ENCODE results near the gene ST6GALNAC5.
A peak's percentile ranks its signal among the peaks of the same experiment; 100 is the strongest.

Gene ST6GALNAC5

GRCh38 chr1:76854255-76854654, 13.0 kb upstream of the ST6GALNAC5 start:
- no peaks in the 10 kb centered on the region for H3K4me1 Mint-ChIP-seq (ENCODE audit: low read depth)
- H3K9me3 Mint-ChIP-seq, result no peaks in the 10 kb centered on the region
- H3K27me3 Mint-ChIP-seq (ENCODE audit: low read depth), result no peaks in the 10 kb centered on the region
- no peaks in the 10 kb centered on the region for H3K36me3 Mint-ChIP-seq (ENCODE audit: low read depth)
- no peak overlapping the region for H3K27ac Mint-ChIP-seq
- no peak for DNase-seq (ENCODE audit: low spot score)
- no peak overlapping the region for H3K4me3 Mint-ChIP-seq

DNA sequence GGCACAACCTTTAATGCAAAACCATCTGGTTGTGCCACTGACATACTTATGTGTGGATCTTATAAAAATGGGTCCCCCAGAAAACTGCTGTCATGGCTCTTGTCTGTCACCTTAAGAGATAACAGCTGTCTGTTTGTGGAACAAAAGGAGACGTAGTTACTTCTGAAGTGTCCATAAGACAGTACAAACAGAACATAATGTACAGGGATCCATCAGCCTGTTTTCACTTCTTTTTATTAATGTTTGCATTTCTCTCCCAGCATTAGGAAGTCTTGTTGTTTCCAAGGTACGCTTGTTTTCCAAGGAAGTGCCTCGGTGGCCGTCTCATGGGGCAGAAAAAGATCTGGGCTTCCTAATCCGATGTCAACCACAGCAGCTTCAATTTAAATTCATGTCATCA, 11.2 kb upstream of the ST6GALNAC5 start:
- no peaks in the 10 kb centered on the region for H3K36me3 Mint-ChIP-seq (ENCODE audit: low read depth)
- no peaks in the 10 kb centered on the region for H3K4me1 Mint-ChIP-seq (ENCODE audit: low read depth)
- H3K4me3 Mint-ChIP-seq, result no peak overlapping the region

GRCh38 chr1:76857138-76857537, 10.1 kb upstream of the ST6GALNAC5 start:
- DNase-seq (ENCODE audit: low spot score), result no peak
- Mint-ChIP-seq H3K4me3 (no peak overlapping the region), H3K27me3 (ENCODE audit: low read depth) (no peaks in the 10 kb centered on the region), H3K9me3 (no peaks in the 10 kb centered on the region), H3K36me3 (ENCODE audit: low read depth) (no peaks in the 10 kb centered on the region), H3K4me1 (ENCODE audit: low read depth) (no peaks in the 10 kb centered on the region), H3K27ac (no peak overlapping the region)

More for the DNA sequence above, 11.2 kb upstream of the ST6GALNAC5 start:
- Mint-ChIP-seq H3K27ac (no peak overlapping the region), H3K27me3 (ENCODE audit: low read depth) (no peaks in the 10 kb centered on the region), H3K9me3 (no peaks in the 10 kb centered on the region)
- DNase-seq (ENCODE audit: low spot score), result no peak

GRCh38 chr1:76857973-76858372, 9.3 kb upstream of the ST6GALNAC5 start:
- Mint-ChIP-seq H3K9me3 (no peaks in the 10 kb centered on the region), H3K27me3 (ENCODE audit: low read depth) (no peaks in the 10 kb centered on the region), H3K36me3 (ENCODE audit: low read depth) (no peaks in the 10 kb centered on the region), H3K4me1 (ENCODE audit: low read depth) (no peaks in the 10 kb centered on the region), H3K4me3 (no peak overlapping the region), H3K27ac (no peak overlapping the region)
- no peak for DNase-seq (ENCODE audit: low spot score)

GRCh38 chr1:76861149-76861548, 6.1 kb upstream of the ST6GALNAC5 start:
- Mint-ChIP-seq H3K4me3 (no peak overlapping the region), H3K4me1 (ENCODE audit: low read depth) (no peaks in the 10 kb centered on the region), H3K9me3 (no peaks in the 10 kb centered on the region), H3K36me3 (ENCODE audit: low read depth) (no peaks in the 10 kb centered on the region), H3K27ac (no peak overlapping the region), H3K27me3 (ENCODE audit: low read depth) (peaks cover 21% of the 10 kb centered on the region)
- no peak for DNase-seq (ENCODE audit: low spot score)

- H3K9me3 Mint-ChIP-seq, result no peaks in the 10 kb centered on the region
- H3K27me3 Mint-ChIP-seq (ENCODE audit: low read depth), result peaks cover 31% of the 10 kb centered on the region
- no peaks in the 10 kb centered on the region for H3K4me1 Mint-ChIP-seq (ENCODE audit: low read depth)
- no peak overlapping the region for H3K4me3 Mint-ChIP-seq
- no peak overlapping the region for H3K27ac Mint-ChIP-seq
- DNase-seq (ENCODE audit: low spot score), result no peak
- H3K36me3 Mint-ChIP-seq (ENCODE audit: low read depth), result no peaks in the 10 kb centered on the region
Measured at GRCh38 chr1:76862447-76862846, 4.8 kb upstream of the ST6GALNAC5 start.

DNA sequence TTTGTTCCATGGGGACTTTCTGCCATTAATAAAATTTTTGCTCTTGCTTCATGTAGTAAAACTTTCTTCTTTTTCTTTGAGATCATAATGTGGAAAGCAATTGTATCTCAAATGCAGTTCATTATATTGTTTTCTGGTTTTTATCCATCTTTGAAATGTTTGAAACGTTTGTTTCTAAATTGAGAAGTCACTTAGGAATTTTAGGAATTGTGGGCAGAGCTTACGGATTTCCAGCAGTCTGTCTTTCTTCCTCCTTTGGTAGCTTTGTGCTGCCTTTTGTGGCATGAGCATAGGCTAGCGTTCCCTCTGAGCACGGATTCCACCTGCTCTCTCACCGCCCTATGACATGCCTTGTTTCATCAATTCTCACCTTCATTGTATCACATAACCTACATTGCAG, 2.9 kb upstream of the ST6GALNAC5 start:
- no peak for DNase-seq (ENCODE audit: low spot score)
- Mint-ChIP-seq H3K27ac (no peak overlapping the region), H3K4me1 (ENCODE audit: low read depth) (peaks cover 1% of the 10 kb centered on the region), H3K36me3 (ENCODE audit: low read depth) (no peaks in the 10 kb centered on the region), H3K4me3 (no peak overlapping the region), H3K9me3 (no peaks in the 10 kb centered on the region), H3K27me3 (ENCODE audit: low read depth) (peaks cover 48% of the 10 kb centered on the region)

DNA sequence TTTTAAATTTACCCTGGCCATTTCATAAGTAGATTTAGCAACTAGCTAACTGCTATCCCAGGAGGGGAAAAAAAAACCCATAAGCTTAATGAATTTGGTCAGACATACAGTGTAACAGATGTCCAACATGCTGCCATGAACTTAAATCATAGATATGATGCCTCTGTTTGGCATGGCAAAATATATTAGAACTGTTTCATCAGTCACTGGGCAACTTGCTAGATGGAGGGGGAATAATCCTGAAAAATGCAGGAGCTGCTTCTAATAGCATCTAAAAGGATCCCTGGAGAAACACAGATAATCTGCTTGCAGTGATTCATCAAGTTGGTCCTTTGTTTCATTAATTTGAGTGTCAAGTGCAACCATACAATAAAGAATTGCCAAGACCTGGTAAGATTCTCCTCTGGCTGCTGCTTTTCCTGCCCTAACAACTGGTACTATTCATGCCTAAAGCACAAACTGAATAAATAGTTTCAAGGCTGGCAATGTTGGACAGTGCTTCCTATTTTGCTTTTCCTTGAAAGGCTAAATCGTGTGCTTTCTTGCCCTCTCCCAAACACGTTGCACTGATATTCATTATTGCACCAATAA, 1.5 kb upstream of the ST6GALNAC5 start:
- Mint-ChIP-seq H3K4me1 (ENCODE audit: low read depth) (peaks cover 1% of the 10 kb centered on the region), H3K36me3 (ENCODE audit: low read depth) (no peaks in the 10 kb centered on the region), H3K27ac (no peak overlapping the region), H3K9me3 (no peaks in the 10 kb centered on the region), H3K27me3 (ENCODE audit: low read depth) (peaks cover 62% of the 10 kb centered on the region), H3K4me3 (no peak overlapping the region)
- no peak for DNase-seq (ENCODE audit: low spot score)

DNA sequence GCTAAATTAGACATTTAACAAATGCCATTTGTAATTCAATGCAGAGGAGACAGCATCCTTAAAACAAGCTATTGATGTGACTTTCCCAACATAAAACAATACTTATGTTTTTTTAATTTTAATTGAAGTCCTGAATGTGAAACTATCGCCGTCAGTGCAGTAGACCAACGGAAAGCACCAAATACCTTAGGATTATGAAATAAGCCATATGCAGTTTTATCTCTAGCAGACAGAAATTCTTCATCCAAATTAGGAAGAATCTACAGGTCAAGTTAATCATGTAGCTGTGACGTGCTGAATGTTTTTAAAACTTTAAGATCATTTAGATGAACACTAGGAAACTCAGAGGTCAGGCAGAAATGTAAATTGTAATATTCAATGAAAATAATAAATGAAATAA, 714 bp upstream of the ST6GALNAC5 start:
- no peak overlapping the region for H3K27ac Mint-ChIP-seq
- no peaks in the 10 kb centered on the region for H3K9me3 Mint-ChIP-seq
- no peak overlapping the region for H3K4me3 Mint-ChIP-seq
- no peaks in the 10 kb centered on the region for H3K36me3 Mint-ChIP-seq (ENCODE audit: low read depth)
- H3K27me3 Mint-ChIP-seq (ENCODE audit: low read depth), result peaks cover 68% of the 10 kb centered on the region
- H3K4me1 Mint-ChIP-seq (ENCODE audit: low read depth), result peaks cover 1% of the 10 kb centered on the region
- no peak for DNase-seq (ENCODE audit: low spot score)

- peaks cover 1% of the 10 kb centered on the region for H3K4me1 Mint-ChIP-seq (ENCODE audit: low read depth)
- H3K27me3 Mint-ChIP-seq (ENCODE audit: low read depth), result peaks cover 72% of the 10 kb centered on the region
- H3K36me3 Mint-ChIP-seq (ENCODE audit: low read depth), result no peaks in the 10 kb centered on the region
- no peaks in the 10 kb centered on the region for H3K9me3 Mint-ChIP-seq
- peak overlapping the region; percentile 51 for H3K4me3 Mint-ChIP-seq
- H3K27ac Mint-ChIP-seq, result no peak overlapping the region
- no peak for DNase-seq (ENCODE audit: low spot score)
Measured at GRCh38 chr1:76868154-76868882, 1.0 kb downstream of the ST6GALNAC5 start.

GRCh38 chr1:76868916-76869315, 1.6 kb downstream of the ST6GALNAC5 start:
- Mint-ChIP-seq H3K4me3 (no peak overlapping the region), H3K27ac (no peak overlapping the region), H3K4me1 (ENCODE audit: low read depth) (peaks cover 1% of the 10 kb centered on the region), H3K27me3 (ENCODE audit: low read depth) (peaks cover 74% of the 10 kb centered on the region), H3K9me3 (no peaks in the 10 kb centered on the region), H3K36me3 (ENCODE audit: low read depth) (no peaks in the 10 kb centered on the region)
- no peak for DNase-seq (ENCODE audit: low spot score)

DNA sequence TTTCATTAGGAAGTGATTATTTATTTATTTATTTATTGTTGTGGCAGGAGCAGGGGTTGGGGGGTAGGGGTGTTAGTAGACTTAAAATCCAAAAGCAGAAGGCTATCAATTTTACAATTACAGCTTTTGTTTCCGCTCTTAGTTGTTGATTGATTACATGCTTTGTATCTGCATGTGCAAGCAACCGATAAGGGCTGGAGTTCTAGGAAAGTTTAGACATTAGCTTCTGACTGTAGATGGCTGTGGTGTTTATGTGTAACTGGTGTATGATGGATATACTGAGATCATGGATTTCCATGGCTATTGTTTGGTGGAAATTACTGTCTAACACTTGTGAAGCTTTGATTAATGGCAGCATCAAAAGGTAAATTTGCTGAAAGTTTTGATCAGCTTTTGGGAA, 2.8 kb downstream of the ST6GALNAC5 start:
- Mint-ChIP-seq H3K9me3 (no peaks in the 10 kb centered on the region), H3K4me1 (ENCODE audit: low read depth) (peaks cover 1% of the 10 kb centered on the region), H3K27ac (no peak overlapping the region), H3K4me3 (no peak overlapping the region), H3K27me3 (ENCODE audit: low read depth) (peaks cover 68% of the 10 kb centered on the region), H3K36me3 (ENCODE audit: low read depth) (no peaks in the 10 kb centered on the region)
- no peak for DNase-seq (ENCODE audit: low spot score)

DNA sequence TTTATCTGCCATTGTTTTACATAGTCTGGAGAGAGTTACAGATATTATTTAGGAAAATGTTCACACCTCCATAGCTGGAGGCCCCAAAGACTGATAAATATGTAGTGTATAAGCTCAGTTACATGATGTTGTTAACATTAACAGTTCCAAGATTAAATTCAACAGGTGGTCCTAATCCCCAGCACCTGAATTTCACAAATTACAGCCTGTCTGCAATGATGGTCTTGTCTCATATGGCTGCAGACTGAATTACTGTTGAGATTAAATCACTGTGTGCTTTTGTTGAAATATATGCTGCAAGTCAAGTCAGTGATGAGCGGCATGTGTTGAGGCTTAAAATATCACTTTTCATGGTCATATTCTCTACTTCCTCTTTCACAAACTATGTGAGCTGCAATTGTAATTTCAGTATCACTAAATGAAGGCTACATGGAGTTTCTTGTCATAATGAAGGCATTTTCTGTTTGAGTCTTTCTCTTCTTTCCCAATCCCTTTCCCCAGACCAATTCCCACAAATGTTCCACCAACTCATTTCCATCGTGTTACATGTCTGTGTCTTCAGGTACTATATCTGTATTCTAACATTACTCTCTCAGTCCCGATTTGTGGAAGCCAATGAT, 4.2 kb downstream of the ST6GALNAC5 start:
- Mint-ChIP-seq H3K4me3 (no peak overlapping the region), H3K27me3 (ENCODE audit: low read depth) (peaks cover 54% of the 10 kb centered on the region), H3K4me1 (ENCODE audit: low read depth) (peaks cover 1% of the 10 kb centered on the region), H3K9me3 (no peaks in the 10 kb centered on the region), H3K27ac (no peak overlapping the region), H3K36me3 (ENCODE audit: low read depth) (no peaks in the 10 kb centered on the region)
- no peak for DNase-seq (ENCODE audit: low spot score)

DNA sequence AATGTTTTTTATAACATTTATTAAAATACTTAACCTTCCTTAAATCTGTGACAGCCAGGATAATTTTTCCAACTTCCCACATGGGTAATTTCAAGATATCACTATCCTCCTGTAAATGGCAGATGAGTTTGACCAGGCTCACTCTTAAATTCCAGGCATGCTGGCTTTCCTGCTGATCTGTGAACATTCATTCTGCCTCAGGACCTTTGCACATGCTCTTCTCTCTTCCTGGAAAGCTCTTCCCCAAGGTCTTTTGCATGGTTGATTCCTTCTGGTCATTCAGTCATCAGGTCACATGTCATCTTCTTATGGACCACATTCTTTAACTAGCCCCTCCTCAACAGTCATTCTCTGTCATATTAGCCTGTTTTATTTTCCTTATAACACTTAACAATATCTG, 5.7 kb downstream of the ST6GALNAC5 start:
- Mint-ChIP-seq H3K36me3 (ENCODE audit: low read depth) (no peaks in the 10 kb centered on the region), H3K9me3 (no peaks in the 10 kb centered on the region), H3K4me3 (no peak overlapping the region), H3K27ac (no peak overlapping the region), H3K4me1 (ENCODE audit: low read depth) (peaks cover 1% of the 10 kb centered on the region), H3K27me3 (ENCODE audit: low read depth) (peaks cover 42% of the 10 kb centered on the region)
- no peak for DNase-seq (ENCODE audit: low spot score)
